Ammon's horn (tissue), 1 donor: ENCODE data around the gene TCL1B.
"Not testable (repeated sequence)": the region's sequence is repeated elsewhere in the genome, so short reads cannot be mapped to it uniquely, and the experiment has no call there.

Experiments used
- DNase-seq: peaks from one replicate; pipeline ENCODE4 v3.0.0-alpha.2; 2016; ENCODE audit warnings: low spot score

Gene TCL1B, protein sequence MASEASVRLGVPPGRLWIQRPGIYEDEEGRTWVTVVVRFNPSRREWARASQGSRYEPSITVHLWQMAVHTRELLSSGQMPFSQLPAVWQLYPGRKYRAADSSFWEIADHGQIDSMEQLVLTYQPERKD

DNA sequence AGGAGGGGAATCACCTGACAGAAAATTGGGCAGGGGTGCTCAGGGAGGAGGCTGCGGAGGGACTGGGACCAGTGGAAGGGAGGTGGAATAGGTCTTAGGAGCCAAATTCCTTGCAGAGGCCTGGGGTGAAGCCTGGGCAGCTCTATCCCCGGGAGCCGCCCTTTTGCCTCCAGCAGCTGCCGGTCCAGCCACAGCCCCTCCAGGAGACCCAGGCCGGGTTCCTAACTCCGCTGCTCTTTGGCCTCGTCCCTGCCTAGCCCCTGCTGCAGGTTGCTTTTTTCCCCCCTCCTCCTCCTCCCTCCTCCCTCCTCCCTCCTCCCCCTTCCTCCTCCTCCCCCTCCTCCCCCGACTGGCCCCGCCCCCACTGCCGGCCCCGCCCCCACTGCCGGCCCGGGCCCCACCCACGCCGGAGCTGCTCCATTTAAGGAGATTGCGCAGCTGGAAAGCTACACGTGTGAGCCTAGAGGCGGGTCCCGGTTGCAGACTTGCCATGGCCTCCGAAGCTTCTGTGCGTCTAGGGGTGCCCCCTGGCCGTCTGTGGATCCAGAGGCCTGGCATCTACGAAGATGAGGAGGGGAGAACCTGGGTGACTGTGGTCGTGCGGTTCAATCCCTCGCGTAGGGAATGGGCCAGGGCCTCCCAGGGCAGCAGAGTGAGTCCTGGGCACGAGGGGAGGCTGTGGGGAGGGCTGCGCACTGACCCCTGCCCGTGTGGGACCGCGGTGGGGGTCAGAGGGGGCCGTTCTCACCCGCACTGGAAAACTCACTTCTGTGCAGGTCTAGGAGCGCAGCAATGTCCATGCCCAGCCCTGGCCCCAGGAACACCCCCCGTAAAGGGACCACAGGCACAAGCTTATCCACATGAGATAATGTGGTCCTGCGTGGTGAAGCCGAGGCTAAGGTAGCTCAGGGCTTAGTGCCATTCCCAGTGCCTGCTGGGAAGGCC is at the start of gene TCL1B:
Gene TCL1B (plus strand): TSS at position 449 of the 945 bp plus-strand sequence. CDS start 42 bp downstream, at position 491.
- DNase-seq: no peak

- no peak for DNase-seq
Measured at GRCh38 chr14:95644981-95645380, 41.2 kb upstream of the TCL1B start.

DNA sequence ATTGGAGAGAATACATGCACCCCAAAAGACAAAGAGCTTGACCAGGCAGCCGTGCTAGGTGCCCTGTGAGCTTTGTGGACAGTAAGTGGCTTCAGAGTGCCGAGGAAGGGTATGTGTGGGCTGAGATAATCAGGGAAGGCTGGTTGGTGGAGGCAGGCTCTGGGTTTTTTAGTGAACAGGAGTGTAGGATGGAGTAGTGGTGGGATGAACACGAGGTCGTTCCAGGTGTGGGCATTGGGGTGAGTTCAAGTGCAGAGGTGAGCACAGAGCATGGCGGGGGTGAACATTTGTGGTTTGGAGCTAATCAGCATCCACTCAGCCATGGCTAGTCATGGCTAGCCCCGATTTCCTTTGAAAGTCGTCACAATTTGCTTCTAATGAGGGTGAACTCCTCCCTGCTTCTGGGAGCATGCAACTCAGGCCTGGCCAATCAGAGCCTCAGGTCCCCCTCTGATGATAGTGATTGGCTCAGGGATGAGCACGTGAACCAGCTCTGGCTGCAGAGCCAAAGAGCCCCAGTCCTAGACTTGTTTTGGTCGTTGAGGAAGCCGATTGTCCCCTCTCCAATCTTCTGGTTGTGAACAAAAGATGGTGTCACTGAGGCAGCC is 40.7 kb upstream of the TCL1B start:
- DNase-seq: no peak

- DNase-seq: no peak
Measured at GRCh38 chr14:95647926-95648325, 38.3 kb upstream of the TCL1B start.

- no peak for DNase-seq
Measured at GRCh38 chr14:95649230-95649629, 37.0 kb upstream of the TCL1B start.

- no peak for DNase-seq
Measured at GRCh38 chr14:95651028-95651427, 35.2 kb upstream of the TCL1B start.

DNA sequence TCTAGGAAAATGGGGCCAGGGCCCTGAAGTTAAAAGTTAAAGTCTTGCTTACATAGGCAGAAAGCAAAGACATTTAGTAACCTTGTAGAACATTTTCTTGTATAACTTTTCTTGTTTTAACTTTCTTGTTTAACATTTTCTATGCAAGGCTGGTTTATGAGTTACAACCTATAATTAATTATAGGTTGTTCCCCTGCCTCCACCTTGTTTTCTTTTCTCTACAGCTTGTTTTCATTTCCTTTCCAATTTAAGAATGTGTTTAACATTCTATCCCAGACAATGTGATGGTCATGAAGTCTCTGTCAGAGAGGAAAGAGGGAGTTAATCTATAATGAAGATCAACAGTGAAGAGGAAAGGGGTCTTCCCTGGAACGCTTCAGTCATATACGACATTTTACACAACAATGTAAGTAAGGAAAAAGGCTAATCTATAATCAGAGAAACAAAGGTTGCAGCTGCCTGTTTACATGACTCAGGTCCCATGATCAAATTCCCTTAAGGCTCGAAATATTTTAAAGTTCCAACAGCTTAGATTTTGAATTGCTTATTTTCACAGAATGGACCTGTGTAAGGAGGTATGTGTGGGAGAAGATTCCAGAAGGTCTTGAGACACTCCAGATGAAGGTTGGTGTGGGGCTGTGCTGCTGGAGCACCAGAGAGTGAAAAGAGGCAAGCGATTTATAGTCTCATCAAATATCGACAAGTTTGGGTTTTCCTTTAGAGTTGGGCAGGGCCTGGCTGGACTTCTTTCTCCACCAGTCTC is 34.2 kb upstream of the TCL1B start:
- DNase-seq: no peak

DNA sequence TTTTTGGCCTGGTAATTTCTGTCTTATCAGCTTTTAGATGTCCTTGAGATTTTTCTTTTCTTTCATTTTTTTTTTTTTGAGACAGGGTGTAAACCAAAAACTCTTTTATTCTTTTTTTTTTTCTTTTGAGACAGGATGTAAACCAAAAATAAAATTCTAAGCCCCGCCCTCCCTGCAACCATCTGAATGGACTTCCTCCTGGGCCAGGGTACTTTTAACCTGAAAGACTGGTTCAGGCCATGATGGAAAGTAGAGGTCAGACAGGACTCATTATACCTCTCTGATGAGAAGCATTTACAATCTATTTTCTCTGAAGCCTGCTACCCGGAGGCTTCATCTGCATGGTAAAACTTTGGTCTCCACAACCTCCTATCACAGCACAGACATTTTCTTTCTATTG is 33.5 kb upstream of the TCL1B start:
- no peak for DNase-seq

DNA sequence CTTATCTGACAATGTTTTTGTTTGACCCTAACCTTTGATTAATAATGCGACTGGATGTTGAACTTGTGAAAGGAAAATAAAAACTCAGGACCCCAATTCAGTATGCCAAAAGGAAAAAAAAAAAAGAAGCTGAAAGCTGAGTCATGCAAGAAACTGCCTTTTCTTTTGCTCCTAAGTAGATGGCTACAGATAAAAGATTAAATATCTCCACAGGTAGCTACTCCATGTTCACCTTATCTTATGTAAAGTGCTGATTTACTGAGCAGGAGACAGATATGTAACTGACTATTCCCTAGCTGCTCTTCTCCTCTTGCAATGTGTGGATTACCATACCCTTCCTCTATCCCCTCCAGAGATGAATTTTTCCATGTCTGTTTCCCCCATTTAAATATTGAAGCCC is 30.8 kb upstream of the TCL1B start:
- no peak for DNase-seq

GRCh38 chr14:95656634-95657033 is 29.6 kb upstream of the TCL1B start:
- DNase-seq: no peak

- DNase-seq: no peak
Measured at GRCh38 chr14:95657454-95657853, 28.8 kb upstream of the TCL1B start.

DNA sequence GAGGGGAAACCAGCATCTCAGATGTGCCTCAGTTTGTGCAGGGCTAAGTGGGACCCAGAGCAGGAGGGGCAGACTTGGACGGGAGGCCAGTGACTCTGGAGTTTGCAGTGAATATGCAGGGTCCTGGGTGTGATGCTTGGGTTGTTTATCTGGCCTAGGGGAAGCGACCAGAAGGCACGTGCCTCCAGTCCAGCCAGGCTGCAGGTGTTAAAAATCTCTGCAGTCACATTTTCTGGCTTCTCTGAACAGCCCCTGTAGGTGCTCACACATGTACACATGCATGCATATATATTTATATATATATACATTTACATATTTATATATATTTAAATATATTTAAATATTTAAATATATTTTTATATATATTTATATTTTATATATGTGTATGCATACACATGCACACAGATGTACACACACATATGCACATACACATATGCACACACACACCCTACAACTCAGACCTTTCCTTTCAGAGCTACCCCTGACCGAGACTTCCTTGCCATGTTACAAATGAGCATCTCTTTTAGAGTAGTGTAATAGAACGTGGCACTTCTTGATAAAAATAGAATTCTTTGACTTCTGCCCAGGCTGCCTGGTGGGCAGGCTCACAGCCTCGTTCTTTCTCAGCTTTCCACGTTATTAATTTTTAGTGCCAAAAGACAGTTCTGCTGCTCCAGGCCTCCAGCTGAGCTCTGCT is 26.8 kb upstream of the TCL1B start:
- DNase-seq: no peak

- no peak for DNase-seq
Measured at GRCh38 chr14:95659990-95660385, 26.2 kb upstream of the TCL1B start.

GRCh38 chr14:95660651-95661515 is 25.3 kb upstream of the TCL1B start:
- no peak for DNase-seq

GRCh38 chr14:95662376-95663186 is 23.6 kb upstream of the TCL1B start:
- DNase-seq: no peak

DNA sequence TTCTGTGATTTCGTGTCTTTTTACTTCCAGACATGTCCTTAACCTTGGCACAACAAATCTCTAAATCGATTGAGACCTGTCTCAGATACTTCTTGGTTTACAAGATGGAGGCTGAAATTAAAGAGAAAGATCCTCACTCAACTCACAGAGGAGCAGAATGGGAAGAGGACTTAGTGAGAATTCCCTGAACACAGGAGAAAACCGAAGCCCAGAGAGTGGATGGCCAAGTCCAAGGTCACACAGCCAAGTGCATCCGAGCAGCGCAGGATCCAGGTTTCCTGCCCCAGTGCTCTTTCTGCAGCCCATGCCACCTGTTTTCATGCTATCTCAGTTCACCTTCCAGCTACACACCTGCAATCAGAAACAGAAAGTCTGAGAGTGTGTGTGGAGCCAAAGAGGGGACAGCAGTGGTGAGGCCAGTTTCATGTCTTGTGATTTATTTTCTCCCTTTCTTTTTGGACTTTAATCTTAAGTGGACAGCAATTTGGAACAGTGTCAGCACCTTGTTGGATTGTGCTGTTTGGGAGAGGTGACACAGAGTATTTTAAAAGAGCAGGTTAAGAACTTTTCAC is 22.9 kb upstream of the TCL1B start:
- DNase-seq: no peak

DNA sequence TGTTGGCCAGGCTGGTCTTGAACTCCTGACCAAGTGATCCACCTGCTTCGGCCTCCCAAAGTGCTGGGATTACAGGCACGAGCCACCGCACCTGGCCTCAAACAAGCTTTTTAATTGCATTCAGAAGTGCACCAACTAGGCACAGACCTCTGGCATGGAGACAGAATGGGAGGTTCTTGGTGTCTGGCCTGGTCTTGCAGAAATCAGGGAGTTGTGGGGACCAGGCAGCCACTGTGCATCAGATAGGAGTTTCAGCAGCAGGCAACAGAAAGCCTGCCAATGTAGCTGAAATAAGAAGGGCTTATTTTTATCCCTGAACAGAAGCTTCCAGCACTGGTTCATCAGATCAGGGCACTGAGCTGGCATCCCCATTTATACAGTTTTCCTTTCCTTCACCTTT is 22.2 kb upstream of the TCL1B start:
- peak; percentile 54 for DNase-seq

GRCh38 chr14:95664546-95664945 is 21.7 kb upstream of the TCL1B start:
- DNase-seq: no peak

DNA sequence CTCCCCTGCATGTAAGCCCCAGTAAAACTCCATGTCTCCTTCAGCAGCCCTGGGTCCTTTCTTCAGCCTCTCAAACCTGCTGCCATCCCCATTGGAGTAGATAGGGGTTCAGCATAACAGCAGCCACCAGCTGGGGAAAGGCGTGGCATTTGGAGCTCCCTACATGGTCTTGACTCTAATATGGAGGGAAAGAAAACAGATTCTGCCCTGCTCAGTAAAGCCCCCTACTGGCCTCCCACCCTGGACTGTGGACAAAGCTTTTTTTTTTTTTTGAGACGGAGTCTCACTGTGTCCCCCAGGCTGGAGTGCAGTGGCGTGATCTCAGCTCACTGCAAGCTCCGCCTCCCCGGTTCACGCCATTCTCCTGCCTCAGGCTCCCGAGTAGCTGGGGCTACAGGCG is 20.7 kb upstream of the TCL1B start:
- not testable (repeated sequence) for DNase-seq

DNA sequence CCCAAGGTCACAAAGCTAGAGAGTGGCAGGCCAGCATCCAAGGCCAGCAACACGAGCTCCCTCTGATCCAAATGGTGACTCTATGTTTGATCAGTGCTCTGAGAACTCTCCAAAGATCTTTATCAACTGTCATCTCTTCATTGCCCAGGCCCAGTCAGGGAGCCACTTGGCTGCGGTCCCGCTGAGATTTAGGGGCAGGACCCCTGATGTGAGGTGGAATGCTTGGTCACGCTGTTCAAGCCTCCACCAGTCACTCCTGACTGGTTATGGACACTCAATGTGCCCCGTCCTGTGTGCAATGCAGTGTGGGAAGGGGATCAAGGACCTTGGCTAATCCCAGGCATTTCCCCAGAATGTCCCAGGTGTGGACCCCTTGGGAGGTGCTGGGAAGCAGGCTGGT is 19.8 kb upstream of the TCL1B start:
- DNase-seq: no peak
